DND-41 (cell line): ENCODE data around the gene LIPG.

Source experiments
- CTCF ChIP-seq: IDR thresholded peaks from 2 replicates; pipeline ENCODE4 v1.5.1; 2012; ENCODE audit warnings: borderline replicate concordance, low read length, moderate library complexity, mild to moderate bottlenecking; ENCODE audit not compliant: poor library complexity, severe bottlenecking; ENCODE audit errors: extremely low read depth
- EZH2 ChIP-seq: IDR thresholded peaks from 3 replicates; pipeline ENCODE4 v1.6.1; 2012; ENCODE audit warnings: borderline replicate concordance, low read depth, mild to moderate bottlenecking, moderate library complexity, low read length, inconsistent platforms; ENCODE audit not compliant: severe bottlenecking

GRCh38 chr18:49621301-49621700, 59.4 kb downstream of the LIPG start:
- TF ChIP-seq EZH2 (no peak), CTCF (no peak)
